CD4-positive, alpha-beta T cell treated with Interleukin-1 beta for 1 hour (primary cell): Measurements from ENCODE around the gene CFAP70.
"Not testable (repeated sequence)": the region's sequence is repeated elsewhere in the genome, so short reads cannot be mapped to it uniquely, and the experiment has no call there.

ENCODE experiments used
- DNase-seq, 2 donors: peaks; one replicate each; pipeline ENCODE4 v3.0.0-alpha.2; 2020 to 2022

Gene CFAP70

GRCh38 chr10:73358331-73359279, at the start of gene CFAP70:
Gene CFAP70 (minus strand): TSS chr10:73358864. CDS start chr10:73354796, 4,068 bp downstream.
- DNase-seq = peak; percentile 96

DNA sequence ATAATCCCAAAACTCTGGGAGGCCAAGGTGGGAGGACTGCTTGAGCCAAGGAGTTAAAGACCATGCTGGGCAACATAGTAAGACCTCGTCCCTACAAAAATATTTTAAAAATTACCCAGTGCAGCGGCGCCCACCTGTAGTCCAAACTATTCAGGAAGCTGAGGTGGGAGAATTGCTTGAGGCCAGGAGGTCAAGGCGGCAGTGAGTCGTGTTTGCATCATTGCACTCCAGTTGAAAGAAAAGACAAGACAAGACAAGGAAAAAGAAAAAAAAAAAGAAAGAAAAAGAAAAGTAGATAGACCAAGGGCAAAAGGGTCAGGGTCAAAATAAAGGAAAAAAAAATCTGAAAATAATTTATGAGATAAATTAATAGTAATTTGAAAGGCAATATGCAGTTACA, 49.4 kb upstream of the CFAP70 start:
- no peak for DNase-seq

GRCh38 chr10:73407495-73407894, 48.8 kb upstream of the CFAP70 start:
- no peak for DNase-seq

DNA sequence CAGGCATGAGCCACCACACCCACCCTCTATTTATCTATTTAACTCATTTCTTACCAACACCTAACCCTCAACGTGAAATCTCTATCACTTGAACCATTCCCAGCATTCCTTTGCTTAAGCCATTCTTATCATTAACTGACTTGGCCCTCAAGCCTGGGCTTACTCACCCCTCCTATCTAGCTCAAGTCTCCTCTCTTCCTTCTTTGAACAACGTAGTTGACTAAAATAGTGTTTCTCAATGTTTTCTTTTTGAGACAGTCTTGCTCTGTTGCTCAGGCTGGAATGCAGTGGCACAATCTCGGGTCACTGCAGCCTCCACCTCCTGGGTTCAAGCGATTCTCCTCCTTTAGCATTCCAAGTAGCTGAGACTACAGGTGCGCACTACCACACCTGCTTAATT, 48.2 kb upstream of the CFAP70 start:
- DNase-seq = no peak

- DNase-seq = no peak
These were observed 46.9 kb upstream of the CFAP70 start for GRCh38 chr10:73405556-73405955.

DNA sequence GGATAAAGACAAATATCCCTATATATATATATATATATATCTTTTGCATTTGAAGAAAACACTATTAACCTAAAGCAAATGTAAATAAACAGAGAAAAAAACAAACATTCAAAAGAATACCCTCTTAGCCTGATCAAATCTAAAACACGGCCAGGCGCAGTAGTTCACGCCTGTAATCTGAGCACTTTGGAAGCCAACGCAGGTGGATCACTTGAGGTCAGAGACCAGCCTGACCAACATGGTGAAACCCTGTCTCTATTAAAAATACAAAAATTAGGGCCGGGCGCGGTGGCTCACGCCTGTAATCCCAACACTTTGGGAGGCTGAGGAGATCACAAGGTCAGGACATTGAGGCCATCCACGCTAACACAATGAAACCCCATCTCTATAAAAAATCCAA, 46.0 kb upstream of the CFAP70 start:
- DNase-seq = no peak

DNA sequence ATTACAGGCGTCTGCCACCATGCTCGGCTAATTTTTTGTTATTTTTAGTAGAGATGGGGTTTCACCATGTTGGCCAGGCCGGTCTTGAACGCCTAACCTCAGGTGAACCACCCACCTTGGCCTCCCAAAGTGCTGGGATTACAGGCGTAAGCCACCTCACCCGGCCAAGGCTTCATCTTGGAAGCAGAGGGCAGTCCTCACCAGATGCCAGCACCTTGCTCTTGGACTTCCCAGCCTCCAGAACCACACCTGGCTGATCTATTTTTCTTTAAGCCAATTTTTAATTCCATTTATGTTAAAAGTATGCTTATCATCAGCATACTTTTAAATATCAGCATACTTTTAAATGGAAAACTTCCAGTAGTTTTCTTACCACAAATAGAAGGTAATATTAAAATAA, 43.0 kb upstream of the CFAP70 start:
- DNase-seq = no peak

- DNase-seq = no peak
These were observed 40.4 kb upstream of the CFAP70 start for GRCh38 chr10:73399063-73399462.

GRCh38 chr10:73398024-73398423, 39.4 kb upstream of the CFAP70 start:
- DNase-seq = no peak

- not testable (repeated sequence) for DNase-seq
These were observed 35.7 kb upstream of the CFAP70 start for GRCh38 chr10:73394325-73394724.

- DNase-seq = no peak
These were observed 29.6 kb upstream of the CFAP70 start for GRCh38 chr10:73388228-73388627.

GRCh38 chr10:73386583-73386982, 27.9 kb upstream of the CFAP70 start:
- no peak for DNase-seq

- DNase-seq = no peak
These were observed 20.5 kb upstream of the CFAP70 start for GRCh38 chr10:73379064-73379748.

DNA sequence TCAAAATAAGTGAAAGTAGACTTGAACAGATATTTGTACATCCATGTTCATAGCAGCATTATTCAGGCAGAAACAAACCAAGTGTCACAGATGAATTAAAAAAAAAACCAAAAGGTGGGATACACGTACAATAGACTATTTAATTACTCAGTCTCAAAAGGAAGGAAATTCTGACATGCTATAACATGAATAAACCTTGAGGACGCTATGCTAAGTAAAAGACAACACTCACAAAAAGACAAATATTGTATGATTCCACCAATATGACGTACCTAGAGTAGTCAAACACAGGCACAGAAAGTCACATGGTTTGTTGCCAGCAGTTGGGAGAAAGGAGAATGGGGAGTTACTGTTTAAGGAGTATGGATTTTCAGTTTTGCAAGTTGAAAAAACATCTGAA, 18.0 kb upstream of the CFAP70 start:
- no peak for DNase-seq

DNA sequence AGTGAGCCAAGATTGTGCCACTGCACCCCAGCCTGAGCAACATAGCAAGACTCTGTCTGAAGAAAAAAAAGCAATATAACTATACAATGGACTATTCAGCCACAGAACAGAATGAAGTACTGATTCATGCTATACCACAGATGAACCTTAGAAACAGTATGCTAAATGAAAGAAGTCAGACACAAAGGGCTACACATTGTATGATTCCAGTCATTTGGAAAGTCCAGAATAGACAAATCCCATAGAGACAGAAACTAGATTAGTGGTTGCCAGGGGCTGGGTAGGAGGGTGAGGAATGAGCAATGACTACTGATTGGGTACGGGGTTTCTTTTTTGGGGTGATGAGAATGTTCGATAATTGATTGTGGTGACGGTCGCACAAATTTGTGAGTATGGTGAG, 9.6 kb upstream of the CFAP70 start:
- no peak for DNase-seq

GRCh38 chr10:73366381-73367298, 8.0 kb upstream of the CFAP70 start:
- DNase-seq = no peak

GRCh38 chr10:73364964-73365363, 6.3 kb upstream of the CFAP70 start:
- DNase-seq = no peak

DNA sequence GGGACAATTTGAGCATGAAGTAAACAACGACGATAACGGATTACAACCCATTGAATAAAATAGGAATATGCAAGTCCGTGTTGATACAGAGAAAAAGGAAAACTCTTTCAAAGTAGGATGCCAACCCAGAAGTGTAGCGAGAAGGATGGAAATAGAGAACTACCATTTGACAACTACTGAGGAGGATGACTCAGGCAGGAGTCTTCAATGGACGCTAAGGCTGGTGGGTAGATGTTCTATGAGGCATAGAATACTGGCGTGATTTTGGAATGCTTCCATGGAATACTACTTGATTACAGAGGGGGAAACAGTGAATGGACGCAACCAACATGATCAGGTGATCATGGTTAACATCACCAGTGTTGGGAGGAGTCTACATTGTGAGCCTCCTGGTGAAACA, 828 bp upstream of the CFAP70 start:
- no peak for DNase-seq

DNA sequence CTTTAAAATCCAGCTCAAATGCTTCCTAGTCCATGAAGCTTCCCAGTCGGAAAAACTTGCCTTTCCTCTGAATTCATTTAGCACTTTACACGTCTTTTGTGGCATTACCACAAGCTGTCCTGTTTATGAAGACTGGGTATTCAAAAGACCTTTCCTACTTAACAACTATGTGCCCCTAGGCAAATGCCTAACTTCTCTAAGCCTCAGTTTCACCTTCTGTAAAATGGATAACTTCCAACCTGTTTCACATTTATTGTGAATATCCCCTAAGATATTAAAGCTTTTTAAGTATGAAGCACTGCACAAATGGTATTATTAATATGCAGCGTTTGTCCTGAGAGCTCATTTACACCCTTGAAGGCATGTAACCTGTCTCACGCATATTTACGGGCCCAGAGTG, 843 bp downstream of the CFAP70 start:
- no peak for DNase-seq

GRCh38 chr10:73357166-73357565, 1.5 kb downstream of the CFAP70 start:
- DNase-seq = no peak

DNA sequence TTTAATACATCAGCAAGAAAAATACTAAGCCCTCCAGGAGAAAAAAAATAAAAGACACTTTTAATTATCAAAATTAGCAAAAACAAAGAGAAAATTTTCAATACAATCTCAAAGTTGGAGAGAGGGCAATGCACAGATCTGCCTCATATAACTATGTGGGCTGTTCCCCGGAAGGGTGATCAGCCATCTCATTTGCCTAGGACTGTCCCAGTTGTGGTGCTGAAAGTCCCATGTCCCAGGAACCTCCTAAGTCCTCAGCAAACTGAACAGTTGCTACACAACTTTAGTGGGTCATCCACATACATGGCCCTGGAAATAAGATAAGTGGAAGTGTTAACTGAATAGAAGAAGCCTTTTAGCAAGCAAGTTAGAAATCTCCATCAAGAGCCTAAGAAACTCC, 14.4 kb downstream of the CFAP70 start:
- DNase-seq = no peak

DNA sequence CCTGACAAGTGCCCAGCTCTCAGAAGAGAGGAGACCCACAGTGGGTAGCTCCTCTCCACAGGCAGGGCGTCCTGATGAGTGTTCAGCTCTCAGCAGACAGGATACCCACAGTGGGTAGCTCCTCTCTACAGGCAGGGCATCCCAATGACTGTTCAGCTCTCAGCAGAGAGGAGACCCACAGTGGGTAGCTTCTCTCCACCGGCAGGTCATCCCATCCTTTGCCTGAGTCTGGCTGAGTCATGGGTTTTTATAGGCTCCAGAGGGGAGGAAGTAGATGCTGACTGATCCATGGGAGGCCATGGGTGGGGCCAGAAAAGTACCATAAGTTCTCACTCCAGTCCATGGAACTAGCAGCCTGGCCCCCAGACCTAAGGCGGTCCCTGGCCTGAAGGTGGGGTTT, 18.5 kb downstream of the CFAP70 start:
- DNase-seq = no peak

DNA sequence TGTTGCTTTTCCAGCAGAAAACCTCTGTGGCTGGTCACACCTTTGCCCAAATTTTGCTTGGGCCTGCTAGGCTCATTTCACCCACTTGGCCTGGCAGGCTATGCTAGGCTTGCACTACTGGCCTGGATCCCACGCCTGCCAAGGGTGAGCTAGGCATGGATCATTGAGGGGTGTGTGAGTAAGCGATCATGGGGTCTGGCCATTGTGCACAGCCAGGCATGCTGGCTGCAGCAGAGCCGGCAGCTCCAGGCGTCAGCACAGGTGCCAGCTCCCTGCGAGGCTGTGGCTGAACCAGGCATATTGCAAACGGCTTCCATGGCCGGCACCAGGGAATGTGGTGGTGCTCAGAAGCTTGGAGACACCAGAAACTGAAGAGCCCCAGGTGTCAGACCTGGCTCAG, 19.2 kb downstream of the CFAP70 start:
- DNase-seq = no peak
